Erythroblast (primary cell): ENCODE results near the gene AFAP1.

Experiments
- DNase-seq, 2 experiments: peaks; one replicate each; lab custom pipeline; 2025; lab: John Stamatoyannopoulos, UW
- GATA1 ChIP-seq: IDR thresholded peaks from 2 replicates; pipeline ENCODE4 v1.6.1; 2011; ENCODE audit warnings: low read depth, mild to moderate bottlenecking, control low read depth, low read length, moderate library complexity
- POLR2A ChIP-seq: IDR thresholded peaks from 2 replicates; pipeline ENCODE4 v1.6.1; 2011; ENCODE audit warnings: mild to moderate bottlenecking, low read length

Gene AFAP1

GRCh38 chr4:7872264-7872771 is 67.3 kb downstream of the AFAP1 start:
- no peak for DNase-seq
- TF ChIP-seq GATA1, result no peak
- TF ChIP-seq POLR2A, result no peak

DNA sequence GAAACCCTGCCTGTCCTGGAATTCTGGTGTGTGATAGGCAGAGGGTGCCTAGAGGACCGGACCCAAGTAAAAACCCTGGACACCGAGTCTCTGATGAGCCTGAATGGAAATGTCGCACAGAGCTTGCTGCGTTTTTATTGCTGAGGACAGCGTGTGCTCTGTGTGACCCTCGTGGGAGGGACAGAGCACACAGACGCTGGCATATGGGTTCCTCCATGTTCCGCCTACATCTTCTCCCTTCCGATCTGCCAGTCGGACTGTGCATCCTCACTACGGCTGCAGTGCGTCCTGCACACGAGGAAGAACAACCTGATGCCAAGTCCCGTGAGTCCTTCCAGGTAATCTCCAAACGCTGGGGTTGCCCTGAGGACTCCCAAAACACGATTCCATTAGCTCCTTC is 68.3 kb downstream of the AFAP1 start:
- TF ChIP-seq POLR2A (no peak), GATA1 (no peak)
- DNase-seq, result no peak

GRCh38 chr4:7868892-7869471 is 70.7 kb downstream of the AFAP1 start:
- DNase-seq, result no peak
- TF ChIP-seq GATA1 (no peak), POLR2A (no peak)

GRCh38 chr4:7868436-7868775 is 71.3 kb downstream of the AFAP1 start:
- no peak for DNase-seq
- TF ChIP-seq GATA1 (no peak), POLR2A (no peak)

GRCh38 chr4:7867701-7868435 is 71.8 kb downstream of the AFAP1 start:
- no peak for DNase-seq
- no peak for TF ChIP-seq POLR2A
- TF ChIP-seq GATA1, result no peak

DNA sequence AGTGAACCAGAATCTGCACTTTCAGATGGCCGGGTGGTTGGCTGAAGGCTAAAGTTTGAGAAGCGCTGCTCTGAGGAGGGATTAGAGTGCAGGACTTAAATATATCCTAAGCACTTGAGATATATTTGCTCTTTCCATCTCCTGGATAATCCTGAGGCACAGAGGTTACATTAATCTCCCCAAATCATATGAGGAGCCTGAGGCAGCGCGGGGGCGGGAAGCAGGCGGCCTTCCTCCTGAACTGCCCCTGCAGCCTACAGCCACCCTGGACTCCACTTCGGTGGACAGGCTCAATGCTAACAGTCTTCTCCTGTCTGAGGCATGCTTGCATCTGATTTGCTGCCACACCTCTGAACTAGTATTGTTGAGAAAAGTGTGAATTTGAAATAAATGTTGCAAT is 72.5 kb downstream of the AFAP1 start:
- no peak for DNase-seq

GRCh38 chr4:7865533-7865932 is 74.1 kb downstream of the AFAP1 start:
- DNase-seq, result no peak
- TF ChIP-seq POLR2A (no peak), GATA1 (no peak)

More for the DNA sequence above, 72.5 kb downstream of the AFAP1 start:
- TF ChIP-seq POLR2A (no peak), GATA1 (no peak)

- no peak for DNase-seq
- no peak for TF ChIP-seq POLR2A
- TF ChIP-seq GATA1, result no peak
Measured at GRCh38 chr4:7864685-7865084, 75.0 kb downstream of the AFAP1 start.

GRCh38 chr4:7863911-7864681 is 75.6 kb downstream of the AFAP1 start:
- DNase-seq, result no peak

DNA sequence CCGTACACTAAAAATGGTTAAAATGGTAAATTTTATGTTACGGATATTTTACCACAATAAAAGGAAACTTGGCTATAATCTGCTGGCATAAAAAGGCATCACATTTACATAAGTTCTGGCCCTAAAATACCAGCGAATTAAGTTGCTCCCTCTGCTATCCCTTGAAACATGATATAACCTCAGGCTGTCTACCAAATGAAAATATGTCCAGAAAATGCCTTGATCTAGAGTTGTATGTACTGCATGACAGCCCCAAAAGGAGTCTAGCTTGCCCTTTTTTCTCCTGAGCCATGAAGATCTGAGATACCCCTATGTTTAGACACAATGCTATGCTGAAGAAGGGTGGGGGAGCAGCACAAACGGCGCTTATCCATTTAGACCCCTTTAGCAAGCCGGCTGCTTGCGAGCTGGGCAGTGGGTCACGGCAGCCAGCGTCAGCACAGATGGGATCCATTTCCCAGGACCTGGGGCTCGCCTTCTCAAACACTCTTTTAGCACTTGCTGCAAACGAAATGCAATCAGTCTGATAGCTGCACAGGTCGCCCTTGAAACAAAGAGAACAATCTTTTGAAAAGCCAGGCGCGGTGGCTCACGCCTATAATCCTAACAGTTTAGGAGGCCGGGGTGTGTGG is 77.0 kb downstream of the AFAP1 start:
- TF ChIP-seq GATA1 (no peak), POLR2A (no peak)
- DNase-seq, result no peak

More at GRCh38 chr4:7863911-7864681, 75.6 kb downstream of the AFAP1 start:
- no peak for TF ChIP-seq POLR2A
- no peak for TF ChIP-seq GATA1

DNA sequence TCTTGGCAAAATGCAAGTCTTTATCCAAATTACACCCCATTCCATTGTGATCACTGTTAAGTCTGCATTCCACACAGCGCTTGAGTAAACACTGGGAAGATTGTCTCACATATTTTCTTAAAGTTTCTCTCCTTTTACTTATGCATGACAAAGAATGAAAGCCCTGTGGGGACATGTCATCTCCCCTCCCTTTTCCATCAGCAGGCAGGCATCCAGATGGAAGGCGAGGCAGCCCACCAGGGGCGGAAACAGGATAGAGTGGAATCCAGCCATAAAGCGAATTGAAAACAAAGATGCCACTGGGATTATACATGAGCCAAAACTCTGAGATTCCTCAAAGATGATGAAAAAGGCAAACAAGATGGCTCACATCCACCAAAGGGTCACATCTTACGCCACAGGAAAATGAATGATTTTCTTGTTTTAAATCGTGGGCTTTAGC is 78.2 kb downstream of the AFAP1 start:
- no peak for TF ChIP-seq GATA1
- no peak for TF ChIP-seq POLR2A
- no peak for DNase-seq

DNA sequence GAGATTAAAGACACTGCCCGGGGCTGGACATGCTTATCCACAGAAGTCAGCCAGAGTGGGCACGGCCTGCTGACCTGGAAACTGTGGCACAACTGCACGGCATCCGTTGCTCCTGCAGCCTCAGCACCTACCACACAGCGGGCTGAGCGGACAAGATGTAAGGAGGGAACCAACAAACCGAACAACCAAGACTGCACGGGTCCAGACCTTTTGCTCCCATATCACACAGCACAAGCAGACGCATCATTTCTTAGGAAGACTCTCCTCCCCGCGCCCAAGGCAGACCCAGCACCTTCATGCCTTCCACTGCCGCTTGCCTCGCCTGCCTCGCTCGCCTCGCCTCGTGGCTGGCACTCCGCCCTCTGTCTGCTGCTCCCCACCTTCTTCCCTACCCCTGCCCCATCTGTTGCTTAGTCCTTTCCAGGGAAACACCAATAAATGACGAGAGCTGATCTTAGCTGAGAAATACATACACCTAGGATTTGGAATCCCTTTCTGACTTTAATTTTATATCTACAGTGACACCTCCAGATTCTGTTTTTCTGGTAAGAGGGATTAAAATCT is 79.0 kb downstream of the AFAP1 start:
- TF ChIP-seq GATA1 (no peak), POLR2A (no peak)
- DNase-seq, result no peak

GRCh38 chr4:7859326-7859725 is 80.3 kb downstream of the AFAP1 start:
- DNase-seq, result no peak
- TF ChIP-seq POLR2A (no peak), GATA1 (no peak)
